WERI-Rb-1 (cell line): ENCODE results near the gene TAF4.

ENCODE experiments used
- DNase-seq: peaks from one replicate; pipeline ENCODE4 v3.0.0-alpha.2; 2020
- H3K27ac ChIP-seq: fragments of 250-450 bp; sonication (Bioruptor Pico); 2 replicates; pipeline ENCODE4 v1.5.1; 2020; ENCODE audit warnings: mild to moderate bottlenecking, moderate library complexity
- H3K27me3 ChIP-seq: fragments of 250-450 bp; sonication (Bioruptor Pico); 2 replicates; pipeline ENCODE4 v1.5.1; 2021; ENCODE audit warnings: mild to moderate bottlenecking, low read depth, moderate library complexity; ENCODE audit not compliant: insufficient read depth, severe bottlenecking
- H3K36me3 ChIP-seq: fragments of 250-450 bp; sonication (Bioruptor Pico); 2 replicates; pipeline ENCODE4 v1.5.1; 2020; ENCODE audit warnings: mild to moderate bottlenecking, moderate library complexity
- H3K4me3 ChIP-seq: 2 replicates; pipeline ENCODE4 v1.5.1; 2011; ENCODE audit warnings: low read depth, mild to moderate bottlenecking, control low read depth, low read length
- H3K9me3 ChIP-seq: fragments of 250-450 bp; sonication (Bioruptor Pico); 2 replicates; pipeline ENCODE4 v1.5.1; 2021; ENCODE audit warnings: mild to moderate bottlenecking, moderate library complexity; ENCODE audit not compliant: severe bottlenecking
- TF ChIP-seq, protein P1 (sequence below): IDR thresholded peaks from 2 replicates; pipeline ENCODE4 v1.5.1; 2011; ENCODE audit warnings: low read depth, mild to moderate bottlenecking, control low read depth, inconsistent platforms, low read length

Gene TAF4

DNA sequence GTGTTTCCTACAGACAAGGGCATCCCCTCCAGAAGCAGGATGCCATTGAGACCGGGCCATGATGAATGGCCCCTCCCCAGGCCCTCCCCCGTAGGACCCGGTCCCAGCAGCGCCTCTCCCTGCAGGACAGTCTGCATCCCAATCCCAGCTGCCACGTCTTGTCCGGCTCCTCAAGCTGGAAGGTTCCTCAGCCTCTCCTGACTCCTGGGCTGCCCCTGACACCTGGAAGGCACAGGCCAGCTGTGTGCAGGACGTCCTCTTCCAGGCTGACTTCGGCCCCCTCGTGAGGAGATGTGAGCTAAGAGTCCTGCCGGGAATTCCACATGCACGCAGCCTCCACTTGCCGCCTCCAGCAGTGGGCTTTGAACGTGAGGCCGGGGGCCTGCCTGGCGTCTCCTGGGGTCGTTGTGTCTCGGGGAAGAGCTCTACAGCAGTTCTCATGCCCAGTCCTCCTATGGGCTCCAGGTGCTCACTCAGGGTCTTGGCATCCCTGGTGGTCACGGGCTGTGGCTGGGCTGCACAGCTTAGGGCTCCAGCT, 64.4 kb downstream of the TAF4 start:
- TF ChIP-seq, protein P1, sequence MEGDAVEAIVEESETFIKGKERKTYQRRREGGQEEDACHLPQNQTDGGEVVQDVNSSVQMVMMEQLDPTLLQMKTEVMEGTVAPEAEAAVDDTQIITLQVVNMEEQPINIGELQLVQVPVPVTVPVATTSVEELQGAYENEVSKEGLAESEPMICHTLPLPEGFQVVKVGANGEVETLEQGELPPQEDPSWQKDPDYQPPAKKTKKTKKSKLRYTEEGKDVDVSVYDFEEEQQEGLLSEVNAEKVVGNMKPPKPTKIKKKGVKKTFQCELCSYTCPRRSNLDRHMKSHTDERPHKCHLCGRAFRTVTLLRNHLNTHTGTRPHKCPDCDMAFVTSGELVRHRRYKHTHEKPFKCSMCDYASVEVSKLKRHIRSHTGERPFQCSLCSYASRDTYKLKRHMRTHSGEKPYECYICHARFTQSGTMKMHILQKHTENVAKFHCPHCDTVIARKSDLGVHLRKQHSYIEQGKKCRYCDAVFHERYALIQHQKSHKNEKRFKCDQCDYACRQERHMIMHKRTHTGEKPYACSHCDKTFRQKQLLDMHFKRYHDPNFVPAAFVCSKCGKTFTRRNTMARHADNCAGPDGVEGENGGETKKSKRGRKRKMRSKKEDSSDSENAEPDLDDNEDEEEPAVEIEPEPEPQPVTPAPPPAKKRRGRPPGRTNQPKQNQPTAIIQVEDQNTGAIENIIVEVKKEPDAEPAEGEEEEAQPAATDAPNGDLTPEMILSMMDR = no peak
- Histone ChIP-seq H3K4me3 (no peak overlapping the region), H3K27ac (no peak overlapping the region), H3K27me3 (no peaks in the 10 kb centered on the region), H3K9me3 (no peaks in the 10 kb centered on the region), H3K36me3 (peaks cover 82% of the 10 kb centered on the region)
- no peak for DNase-seq

DNA sequence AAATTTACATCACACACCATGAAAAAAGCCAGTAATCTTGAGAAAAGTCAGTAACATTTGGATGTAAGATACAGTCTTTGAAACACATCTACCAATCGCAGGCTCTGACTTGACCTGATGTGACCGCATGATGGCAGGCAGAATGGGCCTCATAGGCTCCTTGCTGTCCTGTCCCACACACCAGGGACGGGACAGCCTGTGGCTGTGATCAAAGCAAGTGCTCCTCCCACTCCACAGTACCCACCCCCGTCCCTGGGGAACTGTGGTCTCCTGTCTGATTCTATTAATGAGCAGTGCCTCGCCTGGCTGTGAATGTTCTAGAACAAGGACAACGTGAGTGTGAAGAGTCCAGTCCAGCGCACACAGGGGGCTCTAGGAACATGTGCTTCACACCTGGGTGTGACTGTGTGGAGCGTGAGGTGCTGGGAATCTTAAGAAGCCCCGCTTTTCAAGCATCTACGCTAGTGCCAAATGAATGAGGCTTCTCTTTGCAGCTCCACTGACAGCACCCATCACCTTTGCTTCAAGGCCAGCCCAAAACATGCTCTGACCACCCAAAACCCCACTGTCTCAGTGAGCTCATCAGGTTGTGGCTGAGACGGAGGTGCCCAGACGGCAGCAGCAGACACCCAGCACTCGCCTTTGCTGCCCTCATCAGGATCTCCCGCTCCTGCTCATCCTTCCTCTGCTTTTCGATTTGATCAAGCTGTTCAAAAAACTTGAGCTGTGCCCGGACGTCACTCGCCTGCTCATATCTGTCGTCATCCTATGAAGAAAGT, 67.1 kb downstream of the TAF4 start:
- Histone ChIP-seq H3K36me3 (peaks cover 82% of the 10 kb centered on the region), H3K4me3 (no peak overlapping the region), H3K27me3 (no peaks in the 10 kb centered on the region), H3K27ac (no peak overlapping the region), H3K9me3 (no peaks in the 10 kb centered on the region)
- TF ChIP-seq, protein P1 = no peak
- DNase-seq = no peak

DNA sequence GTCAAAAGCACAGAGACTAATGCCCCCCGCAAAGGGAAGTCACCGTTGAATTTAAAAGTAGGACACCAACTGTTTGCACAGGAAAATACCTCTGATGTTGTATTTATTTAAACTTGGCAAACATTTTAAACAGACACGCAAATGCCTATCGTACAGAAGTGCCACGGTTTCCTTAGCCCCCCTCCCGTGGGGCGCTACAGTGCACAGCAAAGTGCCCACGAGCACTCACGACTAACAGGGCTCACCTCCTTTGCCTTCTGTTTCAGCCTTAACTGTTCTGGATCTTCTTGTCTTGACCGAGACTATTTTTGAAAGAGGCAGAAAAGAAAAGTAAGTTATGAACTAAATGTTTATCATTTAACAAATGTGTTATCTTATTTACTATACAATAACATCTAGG, 67.8 kb downstream of the TAF4 start:
- Histone ChIP-seq H3K27ac (no peak overlapping the region), H3K27me3 (no peaks in the 10 kb centered on the region), H3K36me3 (peaks cover 83% of the 10 kb centered on the region), H3K9me3 (no peaks in the 10 kb centered on the region), H3K4me3 (no peak overlapping the region)
- TF ChIP-seq, protein P1 = no peak
- no peak for DNase-seq

DNA sequence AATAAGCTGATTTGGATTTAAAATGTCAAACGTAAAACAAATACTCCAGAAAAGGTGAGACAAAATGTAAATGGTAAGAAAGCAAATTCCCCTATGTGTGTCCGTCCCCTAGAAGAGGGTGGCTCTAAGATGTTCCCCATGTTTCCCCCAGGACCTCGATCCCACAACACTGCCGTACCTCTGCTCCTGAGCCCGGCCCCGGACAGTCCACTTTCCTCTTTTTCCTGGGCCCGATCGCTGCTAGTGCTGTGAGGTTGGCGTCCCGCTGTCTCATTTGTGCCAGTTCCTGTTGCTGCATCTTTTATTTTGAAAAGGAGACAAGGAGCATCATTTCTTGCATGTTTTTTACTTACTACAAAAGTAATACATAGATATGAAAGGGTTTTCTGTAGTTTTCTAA, 68.3 kb downstream of the TAF4 start:
- TF ChIP-seq, protein P1 = no peak
- no peaks in the 10 kb centered on the region for H3K9me3 ChIP-seq
- no peak for DNase-seq
- no peaks in the 10 kb centered on the region for H3K27me3 ChIP-seq
- no peak overlapping the region for H3K27ac ChIP-seq
- H3K36me3 ChIP-seq = peaks cover 83% of the 10 kb centered on the region
- H3K4me3 ChIP-seq = no peak overlapping the region

DNA sequence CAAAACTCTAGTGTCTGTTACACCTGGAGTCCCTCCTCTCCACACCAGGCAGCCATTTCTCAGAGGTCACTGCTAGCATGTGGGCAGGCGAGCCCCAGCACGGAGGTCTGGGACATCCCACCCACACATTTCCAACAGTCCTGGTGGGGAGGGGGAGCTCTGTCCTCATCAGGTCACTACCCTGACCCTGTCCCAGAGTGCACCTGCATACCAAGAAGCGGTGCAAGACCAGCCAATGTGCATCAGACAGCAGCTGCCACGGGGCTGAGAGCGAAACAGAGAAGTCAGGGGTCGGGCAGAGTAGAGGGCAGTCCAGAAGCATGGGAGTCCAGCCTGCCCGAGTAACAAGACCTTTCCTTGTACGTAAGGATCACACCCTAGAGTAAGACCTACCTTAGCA, 71.1 kb downstream of the TAF4 start:
- TF ChIP-seq, protein P1 = no peak
- H3K9me3 ChIP-seq = no peaks in the 10 kb centered on the region
- DNase-seq = no peak
- H3K27me3 ChIP-seq = no peaks in the 10 kb centered on the region
- peaks cover 67% of the 10 kb centered on the region for H3K36me3 ChIP-seq
- H3K4me3 ChIP-seq = no peak overlapping the region
- H3K27ac ChIP-seq = no peak overlapping the region
